Mesenteric fat pad (tissue), 1 donor: ENCODE results near the gene VCAN. TPM values are rescaled to one million over a fixed set of nuclear protein-coding genes. Genes with fewer than 3 reads are reported as not detected.

Experiments
- total RNA-seq: library from RNA; stranded (reverse); fragmentation: NEBNext Ultra II Directional; extraction: Animal tissue kit (Norgen Biotek cat#: 25700); gene quantifications from one replicate; pipeline ENCODE4 v1.2.1, GENCODE V29; 2021
- donor health status: DM: yes; HTN: yes; CAD: no.

VCAN gene
- total RNA-seq, 1 donor from 2014 or later: 224 TPM

Other genes with a start within 250 kb of the VCAN start
- gene HAPLN1, start 249.1 kb downstream of the VCAN start, total RNA-seq: not detected